HS-27A (cell line): ENCODE data around the gene UGT1A7.
"Not testable (repeated sequence)": the region's sequence is repeated elsewhere in the genome, so short reads cannot be mapped to it uniquely, and the experiment has no call there.

Experiments used
- DNase-seq: peaks from one replicate; pipeline ENCODE4 v3.0.0-alpha.2; 2012; ENCODE audit warnings: low read depth, missing footprints

UGT1A7 gene

GRCh38 chr2:233681521-233682099 lies at the start of gene UGT1A7:
UGT1A7 (plus strand) TSS chr2:233681901; CDS start chr2:233681938, 37 bp downstream.
- DNase-seq = no peak

GRCh38 chr2:233636306-233636705 lies 45.4 kb upstream of the UGT1A7 start, which contains the start of gene UGT1A10:
UGT1A10 (plus strand) TSS chr2:233636448; CDS start chr2:233636523, 75 bp downstream.
- not testable (repeated sequence) for DNase-seq

- no peak for DNase-seq
Observed at GRCh38 chr2:233638836-233639235, 42.9 kb upstream of the UGT1A7 start.

GRCh38 chr2:233639860-233640259 lies 41.8 kb upstream of the UGT1A7 start:
- no peak for DNase-seq

GRCh38 chr2:233643128-233643527 lies 38.6 kb upstream of the UGT1A7 start:
- no peak for DNase-seq

GRCh38 chr2:233646033-233646432 lies 35.7 kb upstream of the UGT1A7 start:
- not testable (repeated sequence) for DNase-seq

- no peak for DNase-seq
Observed at GRCh38 chr2:233650981-233651380, 30.7 kb upstream of the UGT1A7 start.

- no peak for DNase-seq
Observed at GRCh38 chr2:233651430-233651829, 30.3 kb upstream of the UGT1A7 start.

GRCh38 chr2:233654501-233654900 lies 27.2 kb upstream of the UGT1A7 start:
- DNase-seq = no peak

GRCh38 chr2:233655043-233655442 lies 26.7 kb upstream of the UGT1A7 start:
- no peak for DNase-seq

- DNase-seq = not testable (repeated sequence)
Observed at GRCh38 chr2:233655943-233656342, 25.8 kb upstream of the UGT1A7 start.

GRCh38 chr2:233656443-233656842 lies 25.3 kb upstream of the UGT1A7 start:
- DNase-seq = no peak

- no peak for DNase-seq
Observed at GRCh38 chr2:233658610-233659009, 23.1 kb upstream of the UGT1A7 start.

GRCh38 chr2:233663911-233664310 lies 17.8 kb upstream of the UGT1A7 start:
- DNase-seq = no peak

GRCh38 chr2:233668605-233669260 lies 13.0 kb upstream of the UGT1A7 start:
- no peak for DNase-seq

- no peak for DNase-seq
Observed at GRCh38 chr2:233671290-233672161, 10.2 kb upstream of the UGT1A7 start, which contains the start of gene UGT1A9. UGT1A9 (plus strand) TSS chr2:233671898; CDS start chr2:233671935, 37 bp downstream.

GRCh38 chr2:233672886-233673285 lies 8.8 kb upstream of the UGT1A7 start:
- DNase-seq = no peak

GRCh38 chr2:233673896-233674295 lies 7.8 kb upstream of the UGT1A7 start:
- DNase-seq = no peak

- DNase-seq = no peak
Observed at GRCh38 chr2:233674314-233674713, 7.4 kb upstream of the UGT1A7 start.

- DNase-seq = no peak
Observed at GRCh38 chr2:233674995-233675394, 6.7 kb upstream of the UGT1A7 start.

GRCh38 chr2:233676046-233676445 lies 5.7 kb upstream of the UGT1A7 start:
- DNase-seq = no peak

GRCh38 chr2:233679196-233679595 lies 2.5 kb upstream of the UGT1A7 start:
- no peak for DNase-seq
